GM19438 (cell line): ENCODE measurements around the gene OAS1.
A peak's percentile ranks its signal among the peaks of the same experiment; 100 is the strongest.

ENCODE experiments used
- ATAC-seq: cut with Tn5 transposase; IDR thresholded peaks from one replicate; pipeline ENCODE4 v1.9.1; 2021; ENCODE audit warnings: low read depth; ENCODE audit not compliant: unreplicated experiment

The OAS1 gene

GRCh38 chr12:112906712-112907414, at the start of gene OAS1:
Gene OAS1 (plus strand): TSS chr12:112906962. CDS start chr12:112907040, 78 bp downstream.
- ATAC-seq: peak; percentile 78

GRCh38 chr12:112859291-112859690, 47.5 kb upstream of the OAS1 start:
- no peak for ATAC-seq

GRCh38 chr12:112860181-112860580, 46.6 kb upstream of the OAS1 start:
- ATAC-seq: no peak

GRCh38 chr12:112861284-112861683, 45.5 kb upstream of the OAS1 start:
- no peak for ATAC-seq

GRCh38 chr12:112862636-112863290, 44.0 kb upstream of the OAS1 start:
- ATAC-seq: no peak

- ATAC-seq: no peak
Measured at GRCh38 chr12:112868459-112869041, 38.2 kb upstream of the OAS1 start.

GRCh38 chr12:112869091-112869490, 37.7 kb upstream of the OAS1 start:
- no peak for ATAC-seq

- no peak for ATAC-seq
Measured at GRCh38 chr12:112869778-112870177, 37.0 kb upstream of the OAS1 start.

GRCh38 chr12:112870267-112870980, 36.3 kb upstream of the OAS1 start:
- no peak for ATAC-seq

GRCh38 chr12:112875608-112876007, 31.2 kb upstream of the OAS1 start:
- ATAC-seq: no peak

GRCh38 chr12:112876506-112876905, 30.3 kb upstream of the OAS1 start:
- ATAC-seq: no peak

GRCh38 chr12:112877006-112877405, 29.8 kb upstream of the OAS1 start:
- no peak for ATAC-seq

GRCh38 chr12:112878488-112878887, 28.3 kb upstream of the OAS1 start:
- no peak for ATAC-seq

- no peak for ATAC-seq
Measured at GRCh38 chr12:112879191-112879705, 27.5 kb upstream of the OAS1 start.

- no peak for ATAC-seq
Measured at GRCh38 chr12:112881602-112882001, 25.2 kb upstream of the OAS1 start.

- no peak for ATAC-seq
Measured at GRCh38 chr12:112885236-112885635, 21.5 kb upstream of the OAS1 start.

GRCh38 chr12:112887550-112887949, 19.2 kb upstream of the OAS1 start:
- ATAC-seq: no peak

- ATAC-seq: no peak
Measured at GRCh38 chr12:112891093-112892024, 15.4 kb upstream of the OAS1 start.

GRCh38 chr12:112892856-112893255, 13.9 kb upstream of the OAS1 start:
- no peak for ATAC-seq

GRCh38 chr12:112894128-112894527, 12.6 kb upstream of the OAS1 start:
- ATAC-seq: no peak
